Measurements from ENCODE around the gene TOX3.

Gene TOX3

GRCh38 chr16:52451971-52452421 is 94.9 kb downstream of the TOX3 start:
- DNase-seq (ENCODE audit: low read depth, low spot score): no peak

DNA sequence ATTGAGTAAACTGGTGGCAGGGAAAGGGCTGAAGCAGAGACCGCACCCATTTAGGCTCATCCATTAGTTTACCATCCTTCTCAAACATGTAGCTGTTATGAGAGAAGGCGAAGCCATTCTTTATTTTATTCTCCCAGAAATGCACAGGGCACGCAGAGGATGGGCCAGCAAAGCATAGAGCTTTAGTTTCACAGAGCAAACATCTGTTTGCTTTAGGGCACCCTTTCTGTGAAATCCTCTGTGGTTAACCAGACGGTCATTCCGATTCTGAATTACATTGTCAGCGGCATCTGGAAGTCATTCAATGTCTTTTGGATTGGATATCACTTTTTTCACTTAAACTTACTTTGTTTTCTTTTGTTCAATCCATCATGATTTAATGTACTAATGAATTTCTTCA is 96.0 kb downstream of the TOX3 start:
- DNase-seq (ENCODE audit: low read depth, low spot score): no peak

DNA sequence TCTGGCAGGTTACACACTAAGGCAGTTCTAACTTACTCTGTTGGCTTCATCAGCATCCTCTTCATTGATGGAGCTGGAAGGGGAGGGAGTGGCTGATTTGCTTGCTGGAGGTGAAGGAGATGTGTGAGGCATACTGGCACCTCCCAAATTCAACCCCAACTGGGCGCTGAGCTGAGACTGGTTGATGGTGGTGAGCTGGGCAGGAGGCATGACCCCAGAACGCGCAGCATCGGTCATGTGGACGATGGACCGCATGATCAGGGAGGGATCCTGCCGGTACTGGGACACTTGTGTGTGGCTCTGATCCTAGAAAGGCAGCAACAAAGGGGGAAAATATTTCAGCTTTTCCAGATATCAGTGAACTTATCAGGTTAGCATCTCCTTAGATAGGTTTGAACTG is 96.7 kb downstream of the TOX3 start:
- DNase-seq (ENCODE audit: low read depth, low spot score): no peak

DNA sequence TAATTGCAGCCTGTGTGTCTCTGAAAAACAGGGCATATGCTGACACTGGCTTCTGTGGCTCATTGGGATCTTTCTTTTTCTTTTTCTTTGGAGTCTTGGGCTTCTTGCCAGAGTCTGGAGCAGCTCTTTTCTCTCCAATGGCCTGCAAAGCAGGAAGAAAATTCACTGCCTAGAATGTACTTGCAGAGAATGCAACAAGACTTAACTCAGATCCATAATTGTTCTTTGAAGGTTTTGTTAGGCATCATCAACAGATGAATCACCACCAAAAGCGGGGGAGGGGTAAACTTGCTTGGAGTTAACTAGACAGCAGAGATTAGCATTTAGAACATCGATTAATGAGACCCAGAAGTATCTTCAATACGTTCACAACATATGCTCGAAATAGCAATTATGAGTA is 100.9 kb downstream of the TOX3 start:
- DNase-seq (ENCODE audit: low read depth, low spot score): peak; percentile 70

DNA sequence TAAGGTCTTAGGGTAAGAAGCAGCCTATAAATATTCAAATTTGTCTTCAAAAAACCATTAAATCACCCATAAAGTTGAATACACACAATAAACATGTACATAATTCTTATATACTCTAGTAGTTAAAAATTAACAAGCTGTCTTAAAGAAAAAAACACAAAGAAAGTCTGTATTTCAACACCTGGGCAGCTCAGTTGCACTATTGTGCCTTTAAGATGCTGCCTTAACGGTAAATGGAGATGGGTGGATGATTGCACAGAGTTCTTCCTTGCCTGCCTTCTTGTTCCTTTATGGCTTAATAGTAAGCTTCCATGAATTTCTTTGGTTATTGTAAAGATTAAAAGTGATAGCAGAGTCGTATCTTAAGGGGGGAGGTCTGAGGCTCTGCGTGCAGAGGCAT is 105.1 kb downstream of the TOX3 start:
- DNase-seq (ENCODE audit: low read depth, low spot score): no peak

GRCh38 chr16:52440248-52440647 is 106.7 kb downstream of the TOX3 start:
- no peak for DNase-seq (ENCODE audit: low read depth, low spot score)

- DNase-seq (ENCODE audit: low read depth, low spot score): no peak
Observed at GRCh38 chr16:52439750-52440149, 107.2 kb downstream of the TOX3 start.

DNA sequence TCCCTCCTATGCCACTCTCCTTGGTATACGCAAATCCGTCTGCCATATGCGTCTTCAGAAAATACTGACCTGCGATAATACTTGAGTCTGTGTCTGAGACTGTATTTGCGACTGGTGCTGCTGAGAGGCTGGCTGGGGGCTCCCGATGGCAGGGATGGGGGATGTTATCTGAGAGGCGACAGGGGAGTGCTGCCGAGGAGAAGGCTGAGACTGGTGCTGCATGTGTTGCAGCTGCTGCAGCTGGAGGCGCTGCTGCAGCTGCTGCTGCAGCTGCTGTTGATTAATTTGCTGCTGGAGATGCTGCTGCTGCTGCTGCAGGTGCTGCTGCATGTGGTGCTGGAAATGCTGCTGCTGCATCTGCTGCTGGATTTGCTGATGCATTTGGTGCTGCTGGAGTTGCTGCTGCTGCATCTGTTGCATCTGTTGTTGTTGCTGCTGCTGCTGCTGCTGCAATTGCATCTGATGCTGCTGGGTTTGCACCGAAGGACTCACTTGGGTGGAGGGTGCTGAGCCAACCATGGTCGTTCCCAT is 107.7 kb downstream of the TOX3 start:
- DNase-seq (ENCODE audit: low read depth, low spot score): no peak

DNA sequence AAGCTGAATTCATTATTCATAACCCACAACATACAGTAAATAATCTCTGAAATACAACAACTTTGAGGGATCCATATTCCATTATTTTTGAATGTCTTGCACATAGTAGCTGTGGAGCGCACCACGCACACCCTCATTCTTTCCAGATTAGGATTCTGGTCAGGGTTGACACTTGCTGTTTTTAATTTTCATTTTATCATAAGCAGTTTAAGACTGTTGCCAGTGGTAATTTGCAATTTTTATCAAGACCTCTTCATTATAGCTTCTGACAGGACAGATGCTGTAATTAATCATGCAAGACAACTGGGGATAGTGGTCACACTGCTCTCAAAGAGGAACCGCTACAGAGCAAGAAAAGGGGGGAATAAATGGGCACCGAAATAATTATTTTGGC is 109.7 kb downstream of the TOX3 start:
- DNase-seq (ENCODE audit: low read depth, low spot score): no peak

GRCh38 chr16:52436339-52437276 is 110.3 kb downstream of the TOX3 start:
- DNase-seq (ENCODE audit: low read depth, low spot score): no peak

DNA sequence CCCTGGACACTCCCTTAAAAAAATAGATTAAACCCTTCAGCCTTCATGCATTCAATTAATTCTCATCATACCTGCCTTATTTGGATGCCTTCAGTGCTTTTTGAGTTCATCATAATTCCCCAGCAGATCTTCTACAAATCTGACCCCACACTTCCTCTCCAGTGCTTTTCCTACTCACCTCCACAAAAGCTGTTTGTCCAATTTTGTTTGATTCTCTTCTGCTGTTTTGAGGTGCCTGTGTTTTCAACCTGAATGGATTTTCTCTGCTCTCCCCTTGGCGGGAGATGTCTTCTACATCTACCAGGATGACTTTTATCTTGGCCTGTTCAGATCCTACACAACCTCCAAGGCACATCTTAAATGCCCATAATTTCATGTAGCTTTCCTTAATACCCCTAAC is 112.7 kb downstream of the TOX3 start:
- DNase-seq (ENCODE audit: low read depth, low spot score): no peak

- DNase-seq (ENCODE audit: low read depth, low spot score): no peak
Observed at GRCh38 chr16:52433643-52434042, 113.3 kb downstream of the TOX3 start.

DNA sequence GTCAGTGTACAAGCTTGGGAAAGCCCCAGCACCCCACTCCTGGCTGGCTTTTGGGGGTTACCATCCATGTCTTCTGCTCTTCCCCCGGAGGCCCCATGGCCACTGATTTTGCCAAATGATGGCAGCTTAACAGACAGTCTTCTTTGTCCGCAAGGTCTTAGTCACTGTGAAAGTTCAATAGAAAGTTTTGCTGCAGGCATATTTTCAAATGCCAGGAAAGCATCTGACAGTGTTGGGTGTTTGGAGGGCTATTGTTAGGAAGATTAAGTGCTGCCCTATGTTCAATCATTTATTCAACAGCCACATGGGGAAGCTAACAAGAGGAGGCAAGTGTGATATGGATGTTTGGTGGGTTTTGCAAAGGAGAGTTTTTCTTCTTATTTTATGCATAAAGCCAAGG is 122.4 kb downstream of the TOX3 start:
- no peak for DNase-seq (ENCODE audit: low read depth, low spot score)

GRCh38 chr16:52422307-52422706 is 124.6 kb downstream of the TOX3 start:
- DNase-seq (ENCODE audit: low read depth, low spot score): no peak

DNA sequence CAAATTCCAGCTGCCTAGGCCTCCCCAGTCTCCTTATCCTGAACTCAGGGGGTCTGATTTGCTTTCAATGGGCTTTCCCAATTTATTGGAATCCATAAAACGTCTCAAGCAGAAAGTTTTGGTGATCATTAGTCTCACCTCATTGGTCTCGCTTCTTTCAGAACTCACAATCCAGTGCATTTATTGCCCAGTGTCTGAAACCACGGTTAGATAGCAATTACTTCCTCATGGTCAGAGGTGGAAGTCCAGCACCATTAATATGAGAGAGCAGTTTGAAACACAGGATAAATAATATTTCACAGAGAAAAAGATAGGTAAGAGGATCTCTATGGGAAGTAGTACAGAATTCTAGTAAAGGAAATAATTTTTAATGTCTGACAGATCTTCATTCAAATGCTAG is 128.7 kb downstream of the TOX3 start:
- DNase-seq (ENCODE audit: low read depth, low spot score): no peak

- DNase-seq (ENCODE audit: low read depth, low spot score): no peak
Observed at GRCh38 chr16:52416888-52417287, 130.1 kb downstream of the TOX3 start.

DNA sequence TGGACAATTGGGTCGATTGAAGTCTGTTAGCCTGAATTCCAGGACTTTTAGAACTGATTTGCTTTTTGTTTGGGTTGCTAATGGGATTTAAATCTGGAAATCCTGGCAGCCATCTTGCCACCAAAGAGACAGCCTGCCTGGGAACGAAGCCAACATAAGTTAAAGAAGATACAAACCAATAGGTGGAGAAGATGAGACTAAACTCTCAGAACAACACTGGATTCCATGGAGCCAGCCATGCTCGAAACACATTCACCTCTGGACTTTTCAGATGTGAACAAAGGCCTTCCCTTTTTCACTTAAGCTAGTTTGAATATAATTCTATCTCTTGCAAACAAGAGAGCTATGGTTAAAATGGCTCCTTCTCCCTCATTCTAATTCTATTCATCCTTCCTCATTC is 135.9 kb downstream of the TOX3 start:
- no peak for DNase-seq (ENCODE audit: low read depth, low spot score)

GRCh38 chr16:52408191-52408845 is 138.6 kb downstream of the TOX3 start:
- DNase-seq (ENCODE audit: low read depth, low spot score): no peak

DNA sequence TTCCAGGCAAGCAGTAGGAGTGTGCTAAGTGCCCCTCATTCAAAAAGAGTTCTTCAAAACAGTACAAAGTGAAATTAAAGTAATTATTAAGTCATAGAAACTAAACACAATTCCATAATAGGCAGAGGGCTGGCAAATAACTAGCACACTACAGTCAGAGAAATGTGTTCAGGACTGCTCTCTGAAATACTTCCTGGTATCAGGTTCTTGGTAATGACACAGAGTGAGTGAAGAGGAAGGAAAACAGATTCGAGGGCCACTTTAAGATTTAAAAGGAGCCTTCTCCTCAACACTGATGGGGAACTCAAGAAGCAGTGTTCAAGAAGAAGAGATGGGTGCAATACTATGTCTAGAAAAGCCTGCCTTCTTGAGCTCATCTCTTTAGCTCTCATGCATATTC is 139.2 kb downstream of the TOX3 start:
- DNase-seq (ENCODE audit: low read depth, low spot score): no peak

GRCh38 chr16:52405441-52405840 is 141.5 kb downstream of the TOX3 start:
- no peak for DNase-seq (ENCODE audit: low read depth, low spot score)

DNA sequence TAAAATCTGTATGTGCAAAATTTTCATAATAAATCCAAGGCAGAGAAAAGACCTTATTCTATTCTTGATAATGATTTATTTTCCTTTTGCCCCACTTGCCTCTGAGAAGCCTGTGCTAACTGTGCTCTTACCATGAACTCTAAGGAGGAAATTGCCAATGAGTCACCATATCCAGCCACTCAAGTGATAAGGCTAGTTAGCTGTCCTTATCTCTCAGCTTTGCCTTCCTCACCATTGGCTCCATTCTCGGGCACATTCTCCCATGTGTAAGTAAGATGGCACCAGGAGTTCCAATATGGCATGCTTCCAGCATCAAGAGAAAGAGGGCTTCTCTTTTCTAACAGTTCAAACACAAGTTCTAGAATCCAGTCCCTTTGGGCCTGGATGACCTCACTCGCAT is 142.4 kb downstream of the TOX3 start:
- peak; percentile 21 for DNase-seq (ENCODE audit: low read depth, low spot score)

- DNase-seq (ENCODE audit: low read depth, low spot score): no peak
Observed at GRCh38 chr16:52399116-52399515, 147.8 kb downstream of the TOX3 start.

DNA sequence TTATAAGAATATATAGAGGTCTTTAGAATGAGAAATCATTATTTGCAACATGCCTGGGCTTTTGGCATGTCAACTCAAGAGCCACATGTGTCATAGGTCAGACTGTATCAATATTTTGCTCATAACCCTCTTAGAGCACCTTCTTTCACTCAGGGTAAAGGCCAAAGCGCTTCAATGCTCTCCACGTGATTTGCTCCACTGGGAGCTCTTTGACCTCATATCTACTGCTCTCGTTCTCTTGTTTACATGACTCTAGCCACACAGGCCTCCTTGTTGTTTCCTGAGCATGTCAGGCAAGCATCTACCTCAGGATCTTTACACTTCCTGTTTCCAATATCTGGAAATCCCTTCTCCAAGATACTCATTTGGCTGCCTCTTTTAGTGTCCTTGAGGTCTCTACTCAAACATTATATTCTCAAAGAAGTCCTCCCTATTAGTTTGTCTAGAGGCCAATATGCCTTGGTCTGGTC is 148.4 kb downstream of the TOX3 start:
- DNase-seq (ENCODE audit: low read depth, low spot score): no peak

All from astrocyte of the hippocampus (primary cell).